Measurements from ENCODE around the gene ENTPD6.

- TF ChIP-seq CTCF (IDR thresholded peaks at IDR 0.05): no peak
- TF ChIP-seq POLR2A (IDR thresholded peaks at IDR 0.05): no peak
Observed at GRCh38 chr20:25217161-25218108, 21.9 kb downstream of the ENTPD6 start.

Data from gastroesophageal sphincter (tissue), 3 donors.